ENCODE data around the gene AMIGO3. TPM values are rescaled to one million over a fixed set of nuclear protein-coding genes. Genes with fewer than 3 reads are reported as not detected.

The AMIGO3 gene
- total RNA-seq, 1 donor from 2014 or later, result not detected

DNA sequence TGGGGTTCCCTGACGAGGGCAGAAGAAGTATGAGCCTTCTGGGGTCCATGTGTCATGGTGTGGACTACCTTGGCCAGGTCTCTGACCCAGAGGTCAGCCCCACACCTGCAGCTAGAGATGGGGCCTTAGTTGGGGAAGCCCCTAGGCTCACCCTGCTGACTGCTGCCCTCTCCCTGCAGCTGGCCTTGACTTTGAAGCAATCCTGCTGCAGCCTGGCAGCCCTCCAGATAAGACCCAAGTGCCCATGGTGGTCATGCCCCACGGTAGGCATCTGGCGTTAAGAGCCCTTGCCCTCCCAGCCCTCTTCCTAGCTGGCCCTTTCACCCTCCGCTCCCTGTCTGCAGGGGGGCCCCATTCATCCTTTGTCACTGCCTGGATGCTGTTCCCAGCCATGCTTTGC is 37.9 kb downstream of the AMIGO3 start:
- DNase-seq (ENCODE audit: low read depth) (no peak), FAIRE-seq (no peak)
- Histone ChIP-seq H3K4me3 (ENCODE audit: low read depth, low read length) (no peak overlapping the region), H3K27me3 (ENCODE audit: control insufficient read depth, insufficient read depth, low read length) (no peaks in the 10 kb centered on the region), H3K36me3 (ENCODE audit: control insufficient read depth, insufficient read depth, low read length) (peaks cover 53% of the 10 kb centered on the region)
- TF ChIP-seq, protein P1, sequence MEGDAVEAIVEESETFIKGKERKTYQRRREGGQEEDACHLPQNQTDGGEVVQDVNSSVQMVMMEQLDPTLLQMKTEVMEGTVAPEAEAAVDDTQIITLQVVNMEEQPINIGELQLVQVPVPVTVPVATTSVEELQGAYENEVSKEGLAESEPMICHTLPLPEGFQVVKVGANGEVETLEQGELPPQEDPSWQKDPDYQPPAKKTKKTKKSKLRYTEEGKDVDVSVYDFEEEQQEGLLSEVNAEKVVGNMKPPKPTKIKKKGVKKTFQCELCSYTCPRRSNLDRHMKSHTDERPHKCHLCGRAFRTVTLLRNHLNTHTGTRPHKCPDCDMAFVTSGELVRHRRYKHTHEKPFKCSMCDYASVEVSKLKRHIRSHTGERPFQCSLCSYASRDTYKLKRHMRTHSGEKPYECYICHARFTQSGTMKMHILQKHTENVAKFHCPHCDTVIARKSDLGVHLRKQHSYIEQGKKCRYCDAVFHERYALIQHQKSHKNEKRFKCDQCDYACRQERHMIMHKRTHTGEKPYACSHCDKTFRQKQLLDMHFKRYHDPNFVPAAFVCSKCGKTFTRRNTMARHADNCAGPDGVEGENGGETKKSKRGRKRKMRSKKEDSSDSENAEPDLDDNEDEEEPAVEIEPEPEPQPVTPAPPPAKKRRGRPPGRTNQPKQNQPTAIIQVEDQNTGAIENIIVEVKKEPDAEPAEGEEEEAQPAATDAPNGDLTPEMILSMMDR (IDR thresholded peaks at IDR 0.05; ENCODE audit: insufficient read depth, low read length, severe bottlenecking), result no peak

DNA sequence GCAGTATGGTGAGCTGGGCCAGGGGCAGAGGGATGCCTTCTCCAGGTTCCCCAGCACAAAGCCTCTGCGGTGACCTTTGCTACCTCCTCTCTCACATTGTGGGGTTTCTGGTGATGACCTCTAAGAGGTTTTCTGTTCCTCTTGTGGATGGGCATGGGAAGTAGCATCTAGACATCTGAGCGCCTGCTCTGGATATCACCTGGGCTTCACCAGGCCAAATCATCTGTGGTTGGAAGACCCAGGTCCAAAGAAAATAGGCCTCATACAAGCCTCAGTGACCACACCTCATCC is 38.3 kb downstream of the AMIGO3 start:
- DNase-seq (ENCODE audit: low read depth), result no peak
- TF ChIP-seq, protein P1 (IDR thresholded peaks at IDR 0.05; ENCODE audit: insufficient read depth, low read length, severe bottlenecking), result no peak
- no peaks in the 10 kb centered on the region for H3K27me3 ChIP-seq (ENCODE audit: control insufficient read depth, insufficient read depth, low read length)
- no peak overlapping the region for H3K4me3 ChIP-seq (ENCODE audit: low read depth, low read length)
- peaks cover 54% of the 10 kb centered on the region for H3K36me3 ChIP-seq (ENCODE audit: control insufficient read depth, insufficient read depth, low read length)
- no peak for FAIRE-seq

DNA sequence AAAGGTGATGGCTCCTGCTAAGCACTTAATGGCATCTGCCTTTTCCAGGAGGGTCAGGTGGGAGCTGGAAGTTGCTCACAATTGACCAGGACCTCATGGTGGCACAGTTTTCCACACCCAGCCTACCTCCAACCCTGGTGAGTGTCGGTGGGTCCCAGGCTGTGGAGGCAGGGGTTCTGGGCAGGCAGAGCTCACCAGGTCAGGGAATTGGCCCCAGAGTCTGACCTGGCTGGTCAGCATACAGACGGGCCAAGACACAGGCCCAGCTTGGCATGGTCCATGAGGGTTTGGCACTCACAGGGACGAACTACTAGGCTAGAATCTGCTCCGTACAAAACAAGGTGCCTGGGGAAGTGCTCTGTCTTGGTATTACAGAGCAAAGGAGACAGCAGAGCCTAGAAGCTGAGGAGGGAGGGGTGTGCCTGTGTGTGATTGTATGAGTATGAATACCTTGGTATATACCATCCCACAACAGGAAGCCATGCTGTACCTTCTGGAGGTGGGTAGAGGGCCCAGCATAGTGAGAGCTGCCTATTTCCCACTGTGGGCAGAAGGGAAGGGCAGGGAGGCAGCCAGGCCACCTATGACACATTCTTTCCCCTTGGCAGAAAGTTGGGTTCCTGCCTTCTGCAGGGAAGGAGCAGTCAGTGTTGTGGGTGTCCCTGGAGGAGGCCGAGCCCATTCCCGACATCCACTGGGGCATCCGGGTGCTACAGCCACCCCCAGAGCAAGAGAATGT is 38.8 kb downstream of the AMIGO3 start:
- Histone ChIP-seq H3K4me3 (ENCODE audit: low read depth, low read length) (no peak overlapping the region), H3K27me3 (ENCODE audit: control insufficient read depth, insufficient read depth, low read length) (no peaks in the 10 kb centered on the region), H3K36me3 (ENCODE audit: control insufficient read depth, insufficient read depth, low read length) (peaks cover 58% of the 10 kb centered on the region)
- no peak for FAIRE-seq
- TF ChIP-seq, protein P1 (IDR thresholded peaks at IDR 0.05; ENCODE audit: insufficient read depth, low read length, severe bottlenecking), result no peak
- no peak for DNase-seq (ENCODE audit: low read depth)

DNA sequence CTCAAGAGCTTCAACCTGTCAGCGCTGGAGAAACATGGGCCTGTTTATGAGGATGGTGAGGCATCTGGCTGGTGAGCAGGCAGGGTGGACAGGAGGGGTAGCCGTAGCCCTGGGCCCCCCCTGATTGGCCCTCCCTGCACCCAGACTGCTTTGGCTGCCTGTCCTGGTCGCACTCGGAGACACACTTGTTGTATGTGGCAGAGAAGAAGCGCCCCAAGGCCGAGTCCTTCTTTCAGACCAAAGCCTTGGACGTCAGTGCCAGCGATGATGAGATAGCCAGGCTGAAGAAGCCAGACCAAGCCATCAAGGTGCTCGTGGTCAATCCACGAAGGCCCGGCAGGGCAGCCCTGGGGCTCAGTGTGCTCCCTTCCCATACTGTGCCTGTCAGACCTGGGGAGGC is 43.6 kb downstream of the AMIGO3 start:
- H3K4me3 ChIP-seq (ENCODE audit: low read depth, low read length), result no peak overlapping the region
- no peaks in the 10 kb centered on the region for H3K27me3 ChIP-seq (ENCODE audit: control insufficient read depth, insufficient read depth, low read length)
- peaks cover 39% of the 10 kb centered on the region for H3K36me3 ChIP-seq (ENCODE audit: control insufficient read depth, insufficient read depth, low read length)
- FAIRE-seq (no peak), DNase-seq (ENCODE audit: low read depth) (no peak)
- TF ChIP-seq, protein P1 (IDR thresholded peaks at IDR 0.05; ENCODE audit: insufficient read depth, low read length, severe bottlenecking), result no peak

DNA sequence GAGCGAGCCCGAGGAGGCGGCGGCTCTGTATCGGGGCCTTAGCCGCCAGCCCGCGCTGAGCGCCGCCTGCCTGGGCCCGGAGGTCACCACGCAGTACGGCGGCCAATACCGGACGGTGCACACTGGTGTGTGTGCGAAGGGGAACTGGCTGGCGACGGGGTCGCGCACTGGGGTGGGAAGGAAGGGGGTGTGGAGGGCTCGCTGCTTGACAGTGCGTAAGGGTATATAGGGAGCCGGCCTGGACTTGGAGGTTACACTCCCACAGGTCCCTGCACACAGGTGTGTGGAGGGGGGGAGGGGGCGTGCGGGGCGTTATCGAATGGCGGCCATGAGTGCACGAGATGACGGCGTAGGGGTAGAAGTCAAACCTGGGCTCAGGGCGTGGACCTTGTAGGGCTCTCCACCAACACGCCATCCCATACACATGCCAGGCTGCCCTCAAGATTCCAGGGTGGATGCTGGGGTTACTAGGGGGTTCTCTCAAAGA is 44.9 kb downstream of the AMIGO3 start:
- TF ChIP-seq, protein P1 (IDR thresholded peaks at IDR 0.05; ENCODE audit: insufficient read depth, low read length, severe bottlenecking), result no peak
- DNase-seq (ENCODE audit: low read depth) (no peak), FAIRE-seq (no peak)
- Histone ChIP-seq H3K36me3 (ENCODE audit: control insufficient read depth, insufficient read depth, low read length) (peaks cover 31% of the 10 kb centered on the region), H3K4me3 (ENCODE audit: low read depth, low read length) (peak overlapping the region; percentile 85), H3K27me3 (ENCODE audit: control insufficient read depth, insufficient read depth, low read length) (no peaks in the 10 kb centered on the region)

Data from bronchial epithelial cell (primary cell).